Upper lobe of left lung (tissue), 4 donors: ENCODE results near the gene SIGLEC12.

ENCODE experiments used
- CTCF ChIP-seq, 6 experiments: fragments of 450-650 bp in 4 of 6; fragments of 200-600 bp in 2 of 6; sonication (generic) in 2 of 6; IDR thresholded peaks; one replicate each; pipeline ENCODE4 v1.5.1; 2016 to 2019; ENCODE audit warnings: antibody characterized with exemption in 6 of 6
- EP300 ChIP-seq, 4 donors: sonication (generic); formaldehyde crosslinking; IDR thresholded peaks; one replicate each; pipeline ENCODE4 v1.5.1; 2017; ENCODE audit warnings: antibody characterized with exemption in 4 of 4, control low read depth in 2 of 4
- POLR2AphosphoS5 ChIP-seq, 2 donors: sonication (generic); formaldehyde crosslinking; IDR thresholded peaks; one replicate each; pipeline ENCODE4 v1.5.1; 2017; ENCODE audit warnings: antibody characterized with exemption in 2 of 2

- TF ChIP-seq CTCF (IDR thresholded peaks at IDR 0.05) (no peak), EP300 (IDR thresholded peaks at IDR 0.05) (no peak), POLR2AphosphoS5 (IDR thresholded peaks at IDR 0.05) (no peak)
These were observed 32.0 kb downstream of the SIGLEC12 start for GRCh38 chr19:51469629-51470028.
